Common myeloid progenitor, CD34-positive (primary cell): ENCODE results near the gene RAI1.

ENCODE experiments used
- CTCF ChIA-PET: fragments of 350-600 bp; sonication (Branson Sonifier 250); formaldehyde crosslinking; loops from one replicate; lab custom pipeline; 2021; ENCODE audit warnings: antibody characterized with exemption; lab: Charles Lee
- POLR2A ChIA-PET: fragments of 350-600 bp; sonication (Branson Sonifier 250); formaldehyde crosslinking; loops from one replicate; lab custom pipeline; 2021; ENCODE audit warnings: antibody characterized with exemption; lab: Charles Lee
- DNase-seq, 3 donors: peaks; one replicate each; pipeline versions ENCODE4 v3.0.0 to v3.0.0-alpha.2; 2013
- H3K27ac ChIP-seq, 2 experiments: 1 replicate in 1 of 2; 2 replicates in 1 of 2; pipeline ENCODE4 v1.7.0; 2013; ENCODE audit warnings: inconsistent platforms in 2 of 2, low read length in 2 of 2, mild to moderate bottlenecking in 2 of 2, low read depth in 1 of 2, moderate library complexity in 1 of 2; ENCODE audit not compliant: severe bottlenecking in 2 of 2, insufficient read depth in 1 of 2, poor library complexity in 1 of 2
- H3K27me3 ChIP-seq, 5 experiments: replicated peaks in 2 of 5; 1 replicate in 3 of 5; 2 replicates in 2 of 5; pipeline versions ENCODE4 v1.6.1 to v1.7.0; 2013; ENCODE audit warnings: low read length in 4 of 5, mild to moderate bottlenecking in 2 of 5, moderate library complexity in 2 of 5, inconsistent platforms in 1 of 5; ENCODE audit not compliant: insufficient read depth in 5 of 5, control insufficient read depth in 4 of 5
- H3K36me3 ChIP-seq, 4 experiments: 1 replicate in 2 of 4; 2 replicates in 2 of 4; pipeline versions ENCODE4 v1.6.1 to v1.7.0; 2013; ENCODE audit warnings: low read length in 3 of 4, control low read depth in 1 of 4, mild to moderate bottlenecking in 1 of 4; ENCODE audit not compliant: control insufficient read depth in 4 of 4, insufficient read depth in 4 of 4
- H3K4me1 ChIP-seq, 4 experiments: 1 replicate in 3 of 4; 2 replicates in 1 of 4; pipeline versions ENCODE4 v1.6.1 to v1.7.1; 2013; ENCODE audit warnings: low read length in 3 of 4, mild to moderate bottlenecking in 3 of 4, control low read depth in 1 of 4, inconsistent platforms in 1 of 4, moderate library complexity in 1 of 4; ENCODE audit not compliant: control insufficient read depth in 4 of 4, insufficient read depth in 4 of 4; ENCODE audit errors: control extremely low read depth in 1 of 4
- H3K4me3 ChIP-seq, 7 experiments: 1 replicate in 4 of 7; 2 replicates in 3 of 7; pipeline versions ENCODE4 v1.5.1 to v1.7.0; 2013; ENCODE audit warnings: mild to moderate bottlenecking in 7 of 7, low read length in 6 of 7, moderate library complexity in 6 of 7, inconsistent platforms in 2 of 7, low read depth in 2 of 7, control low read depth in 1 of 7; ENCODE audit not compliant: insufficient read depth in 4 of 7, control insufficient read depth in 1 of 7; ENCODE audit errors: extremely low read depth in 1 of 7
- H3K9me3 ChIP-seq, 5 experiments: 1 replicate in 4 of 5; 2 replicates in 1 of 5; pipeline versions ENCODE4 v1.6.1 to v1.7.1; 2013; ENCODE audit warnings: low read length in 4 of 5, mild to moderate bottlenecking in 2 of 5, inconsistent platforms in 1 of 5, low read depth in 1 of 5, moderate library complexity in 1 of 5; ENCODE audit not compliant: control insufficient read depth in 4 of 5, insufficient read depth in 2 of 5; ENCODE audit errors: control extremely low read depth in 1 of 5
- WGBS: methylation state at CpG from one replicate; pipeline ENCODE4 v1.1.5; 2013; ENCODE audit not compliant: insufficient coverage; 5-methylcytosine and 5-hydroxymethylcytosine counted together

The RAI1 gene

DNA sequence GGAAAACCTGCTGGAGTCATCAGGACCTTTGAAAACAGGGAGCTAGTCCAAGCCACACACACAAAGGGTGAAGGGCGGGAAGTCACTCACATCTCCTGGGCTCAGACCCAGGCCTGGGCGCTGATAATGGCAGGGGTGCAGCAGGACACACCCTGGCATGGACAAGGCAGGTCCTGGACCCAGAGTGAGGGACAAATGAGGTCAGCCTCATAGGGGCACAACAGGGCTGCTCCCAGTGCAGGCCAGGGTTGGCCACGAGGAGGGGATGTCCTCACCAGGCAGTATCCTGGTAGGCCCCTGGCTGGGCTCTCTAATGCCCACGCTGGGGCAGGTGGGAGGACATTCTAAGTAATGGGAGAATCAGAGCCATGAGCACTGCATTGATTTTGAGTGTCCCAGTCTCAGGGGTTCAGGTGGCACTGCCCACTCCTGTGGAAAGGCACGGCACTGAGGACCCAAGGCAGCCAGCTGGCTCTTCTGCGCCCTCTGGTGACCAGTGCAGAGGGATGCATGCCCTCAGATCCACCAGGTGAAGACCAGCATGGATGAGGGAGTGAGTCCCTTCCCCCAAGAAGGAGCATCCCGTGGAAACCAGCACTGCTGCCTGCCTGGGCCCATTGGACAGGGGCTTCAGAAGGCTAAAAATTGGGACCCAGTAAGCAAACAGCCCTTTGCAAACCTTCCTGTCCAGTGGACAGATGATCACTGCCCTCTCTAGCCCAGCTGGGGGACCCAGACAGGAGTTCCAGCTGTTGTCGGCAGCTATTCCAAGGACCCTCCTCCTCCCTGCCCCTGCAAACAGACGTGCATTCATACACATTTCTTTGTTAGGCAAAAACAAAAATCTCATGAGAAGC, 178.9 kb downstream of the RAI1 start:
- Histone ChIP-seq H3K4me3 (no peak overlapping the region), H3K27me3 (no peaks in the 10 kb centered on the region), H3K27ac (no peak overlapping the region), H3K4me1 (peaks cover 0 to 3% (median under 1%) of the 10 kb centered on the region in 4 experiments), H3K36me3 (peaks cover 0 to 9% (median 2%) of the 10 kb centered on the region in 4 experiments), H3K9me3 (no peaks in the 10 kb centered on the region)
- ChIA-PET CTCF (interaction anchor here (0.9 to 14.1 kb wide), 18 partner anchors 10 to 222 kb away, joined by 3 to 295 read pairs (median 4); partner anchors contain the start of gene SREBF1), POLR2A (interaction anchor here (0.8 to 1.4 kb wide), 4 partner anchors 22 to 180 kb away, joined by 3 to 5 read pairs (median 4); partner anchors contain the start of gene SREBF1)
- 55% methylated on average over 8 of the region's 9 CpGs for WGBS
- peak; percentile 49 to 66 (median 61) for DNase-seq

- Histone ChIP-seq H3K27me3 (no peaks in the 10 kb centered on the region), H3K9me3 (no peaks in the 10 kb centered on the region), H3K4me1 (peaks cover 0 to 3% (median 0%) of the 10 kb centered on the region in 4 experiments), H3K36me3 (peaks cover 0 to 9% (median under 1%) of the 10 kb centered on the region in 4 experiments), H3K4me3 (no peak overlapping the region), H3K27ac (no peak overlapping the region)
- WGBS: 92% methylated on average over 3 of the region's 5 CpGs
- ChIA-PET POLR2A (interaction anchor here (0.8 to 1.4 kb wide), 4 partner anchors 22 to 181 kb away, joined by 3 to 5 read pairs (median 4); partner anchors contain the start of gene SREBF1), CTCF (interaction anchor here (0.9 to 14.1 kb wide), 15 partner anchors 10 to 222 kb away, joined by 3 to 295 read pairs (median 5); partner anchors contain the start of gene SREBF1)
- no peak for DNase-seq
Observed at GRCh38 chr17:17860766-17861107, 179.5 kb downstream of the RAI1 start.
